HG03521 (cell line): Measurements from ENCODE around the gene WDR6.
A peak's percentile ranks its signal among the peaks of the same experiment; 100 is the strongest.

Experiments
- ATAC-seq: cut with Tn5 transposase; IDR thresholded peaks from one replicate; pipeline ENCODE4 v1.9.1; 2021; ENCODE audit warnings: mild to moderate bottlenecking, moderate library complexity; ENCODE audit not compliant: unreplicated experiment

WDR6 gene, protein sequence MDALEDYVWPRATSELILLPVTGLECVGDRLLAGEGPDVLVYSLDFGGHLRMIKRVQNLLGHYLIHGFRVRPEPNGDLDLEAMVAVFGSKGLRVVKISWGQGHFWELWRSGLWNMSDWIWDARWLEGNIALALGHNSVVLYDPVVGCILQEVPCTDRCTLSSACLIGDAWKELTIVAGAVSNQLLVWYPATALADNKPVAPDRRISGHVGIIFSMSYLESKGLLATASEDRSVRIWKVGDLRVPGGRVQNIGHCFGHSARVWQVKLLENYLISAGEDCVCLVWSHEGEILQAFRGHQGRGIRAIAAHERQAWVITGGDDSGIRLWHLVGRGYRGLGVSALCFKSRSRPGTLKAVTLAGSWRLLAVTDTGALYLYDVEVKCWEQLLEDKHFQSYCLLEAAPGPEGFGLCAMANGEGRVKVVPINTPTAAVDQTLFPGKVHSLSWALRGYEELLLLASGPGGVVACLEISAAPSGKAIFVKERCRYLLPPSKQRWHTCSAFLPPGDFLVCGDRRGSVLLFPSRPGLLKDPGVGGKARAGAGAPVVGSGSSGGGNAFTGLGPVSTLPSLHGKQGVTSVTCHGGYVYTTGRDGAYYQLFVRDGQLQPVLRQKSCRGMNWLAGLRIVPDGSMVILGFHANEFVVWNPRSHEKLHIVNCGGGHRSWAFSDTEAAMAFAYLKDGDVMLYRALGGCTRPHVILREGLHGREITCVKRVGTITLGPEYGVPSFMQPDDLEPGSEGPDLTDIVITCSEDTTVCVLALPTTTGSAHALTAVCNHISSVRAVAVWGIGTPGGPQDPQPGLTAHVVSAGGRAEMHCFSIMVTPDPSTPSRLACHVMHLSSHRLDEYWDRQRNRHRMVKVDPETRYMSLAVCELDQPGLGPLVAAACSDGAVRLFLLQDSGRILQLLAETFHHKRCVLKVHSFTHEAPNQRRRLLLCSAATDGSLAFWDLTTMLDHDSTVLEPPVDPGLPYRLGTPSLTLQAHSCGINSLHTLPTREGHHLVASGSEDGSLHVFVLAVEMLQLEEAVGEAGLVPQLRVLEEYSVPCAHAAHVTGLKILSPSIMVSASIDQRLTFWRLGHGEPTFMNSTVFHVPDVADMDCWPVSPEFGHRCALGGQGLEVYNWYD

DNA sequence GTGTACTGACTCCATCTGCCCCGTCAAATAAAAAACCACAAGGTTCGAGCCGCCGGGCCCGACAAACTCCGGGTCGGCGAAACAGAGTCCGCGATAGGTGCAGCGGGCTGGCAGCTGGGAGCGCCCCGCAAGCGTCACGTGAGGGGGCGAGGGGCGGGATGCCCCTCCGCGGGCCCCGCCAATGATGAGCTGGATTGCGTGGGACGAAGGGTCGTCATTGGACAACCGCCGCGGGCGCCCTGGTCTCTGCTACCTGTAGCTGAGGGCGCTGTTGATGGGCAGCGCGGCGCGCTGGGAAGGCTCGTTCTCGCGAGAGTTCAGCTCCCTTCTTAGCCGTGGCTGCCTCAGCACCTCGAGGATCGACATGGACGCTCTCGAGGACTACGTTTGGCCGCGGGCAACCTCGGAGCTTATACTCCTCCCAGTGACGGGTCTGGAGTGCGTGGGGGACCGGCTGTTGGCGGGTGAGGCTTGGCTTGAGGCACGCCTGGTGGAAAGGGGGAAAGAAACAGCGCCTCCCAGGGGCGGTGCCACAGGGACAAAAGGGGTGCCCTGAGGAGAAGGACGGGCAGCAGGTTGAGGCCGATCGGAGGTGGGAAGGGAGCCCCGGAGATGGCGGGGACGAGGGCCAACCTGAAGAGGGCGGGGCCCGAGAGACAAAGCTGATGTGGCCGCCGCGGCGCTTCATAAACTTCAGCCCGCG, at the start of gene WDR6:
Gene WDR6 (plus strand): TSS at position 324 of the 703 bp plus-strand sequence. CDS start 41 bp downstream, at position 365.
- ATAC-seq: peak; percentile 88

DNA sequence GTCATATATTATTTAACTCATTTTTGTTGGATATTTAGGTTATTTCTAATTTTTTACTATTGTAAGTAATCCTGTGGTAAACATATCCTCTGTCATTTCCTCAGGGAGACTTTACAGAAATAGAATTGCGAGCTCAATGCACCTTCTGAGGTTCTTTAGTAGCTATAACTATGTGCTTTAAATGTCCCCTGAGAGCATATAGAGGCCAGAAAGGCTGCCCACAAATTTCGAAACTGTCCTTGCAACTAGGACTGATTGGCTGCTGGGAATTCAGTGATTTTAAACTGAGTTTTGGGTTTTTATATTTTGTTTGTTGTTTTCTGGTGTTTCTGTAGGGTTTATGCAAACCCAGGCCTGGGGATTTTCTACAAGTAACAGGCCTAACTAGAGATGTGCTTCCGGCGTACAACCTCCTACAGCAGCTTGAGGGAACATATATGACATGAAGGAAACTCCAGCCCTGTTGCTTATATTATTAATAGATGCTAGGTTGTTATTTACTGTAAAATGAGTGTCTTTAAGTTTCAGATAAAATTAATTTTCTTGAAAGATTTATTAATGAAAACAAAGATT, 46.3 kb upstream of the WDR6 start:
- no peak for ATAC-seq

DNA sequence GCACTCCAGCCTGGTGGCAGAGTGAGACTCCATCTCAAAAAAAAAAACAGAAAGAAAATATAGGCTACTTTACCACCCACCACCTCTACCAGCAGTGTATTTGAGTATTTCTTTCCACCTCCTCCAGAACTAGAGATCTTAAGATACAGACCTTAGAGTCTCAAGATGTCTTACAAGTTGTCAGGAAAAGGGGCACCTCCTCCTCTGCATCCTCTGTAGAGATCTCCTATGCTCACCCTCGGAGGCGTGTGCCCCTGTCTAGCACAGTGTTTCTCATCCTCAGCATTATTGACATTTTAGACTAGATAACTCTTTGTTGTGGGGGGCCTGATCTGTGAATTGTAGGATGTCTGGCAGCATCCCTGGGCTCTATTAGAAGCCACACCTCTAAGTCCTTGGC, 44.9 kb upstream of the WDR6 start:
- no peak for ATAC-seq

DNA sequence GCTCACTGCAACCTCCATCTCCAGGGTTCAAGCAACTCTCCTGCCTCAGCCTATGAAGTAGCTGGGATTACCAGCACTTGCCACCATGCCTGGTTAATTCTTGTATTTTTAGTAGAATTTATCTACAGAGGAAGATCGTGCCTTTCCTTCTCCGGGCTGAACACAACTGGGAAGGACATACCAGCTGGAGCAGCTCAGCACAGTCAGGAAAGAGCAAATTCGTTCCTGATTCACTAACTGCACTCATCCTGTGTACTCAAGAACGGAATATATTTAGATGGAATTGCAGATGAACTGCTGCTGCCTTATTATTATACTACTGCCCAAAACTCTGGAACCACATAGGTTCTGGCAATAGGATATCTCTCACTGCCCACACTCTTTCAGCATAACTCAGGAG, 44.3 kb upstream of the WDR6 start:
- ATAC-seq: no peak

DNA sequence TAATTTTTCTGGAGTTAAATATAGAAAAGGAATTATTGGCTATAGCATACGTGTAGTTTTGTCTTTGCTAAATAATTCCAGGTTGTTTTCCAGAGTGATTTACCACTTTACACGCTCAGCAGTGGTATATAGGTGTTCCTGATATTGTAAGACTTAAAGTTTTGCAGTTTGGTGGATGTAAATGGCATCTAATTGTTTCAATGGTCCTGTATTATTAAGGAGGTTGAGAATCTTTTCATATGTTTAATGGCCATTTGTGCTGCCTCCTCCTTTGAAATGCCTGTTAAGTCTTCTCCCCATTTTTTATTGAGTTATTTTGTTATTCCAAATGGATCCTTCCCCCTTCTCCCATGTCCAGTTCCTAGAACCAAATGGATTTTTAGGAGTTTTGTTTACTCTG, 43.6 kb upstream of the WDR6 start:
- no peak for ATAC-seq

DNA sequence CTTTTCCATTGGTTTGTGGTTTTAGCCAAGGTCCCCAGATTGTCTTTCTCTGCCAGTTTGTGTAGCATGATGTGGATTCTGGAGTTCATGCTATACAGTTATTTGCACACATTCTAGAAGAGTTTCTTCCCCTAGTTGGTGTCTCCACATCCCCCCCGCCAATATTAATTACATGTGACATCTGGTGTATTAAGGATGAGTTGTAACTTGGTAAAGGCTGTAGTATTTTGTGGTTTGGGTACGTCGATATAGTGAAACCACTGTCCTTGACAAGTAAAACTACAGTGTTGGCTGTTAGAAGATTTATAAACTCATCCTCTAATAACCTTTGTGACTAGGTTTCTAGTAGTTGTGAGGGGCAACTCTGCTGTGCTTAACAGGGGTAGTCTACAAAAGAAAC, 40.8 kb upstream of the WDR6 start:
- ATAC-seq: no peak

DNA sequence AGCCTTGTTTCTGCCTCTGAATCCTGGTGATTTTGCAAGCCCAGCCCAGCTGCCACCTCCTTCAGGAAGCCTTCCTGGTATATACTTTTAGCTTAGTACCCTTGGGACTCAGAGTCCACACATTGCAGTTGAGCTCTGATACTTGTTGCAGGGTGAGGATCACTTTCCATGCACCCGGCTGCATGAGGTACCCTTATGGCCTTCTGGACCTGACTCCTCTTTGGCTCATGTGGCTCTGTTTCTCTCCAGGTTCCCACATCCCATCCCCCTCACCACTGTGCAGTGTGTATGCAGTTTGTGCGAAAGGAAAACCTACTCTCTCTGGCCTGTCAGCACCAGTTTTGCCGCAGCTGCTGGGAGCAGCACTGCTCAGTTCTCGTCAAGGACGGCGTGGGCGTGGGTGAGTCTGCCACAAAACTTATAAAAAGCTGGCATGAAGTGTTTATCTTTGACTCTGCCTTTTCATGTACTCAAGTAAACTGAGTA, 40.3 kb upstream of the WDR6 start:
- no peak for ATAC-seq

DNA sequence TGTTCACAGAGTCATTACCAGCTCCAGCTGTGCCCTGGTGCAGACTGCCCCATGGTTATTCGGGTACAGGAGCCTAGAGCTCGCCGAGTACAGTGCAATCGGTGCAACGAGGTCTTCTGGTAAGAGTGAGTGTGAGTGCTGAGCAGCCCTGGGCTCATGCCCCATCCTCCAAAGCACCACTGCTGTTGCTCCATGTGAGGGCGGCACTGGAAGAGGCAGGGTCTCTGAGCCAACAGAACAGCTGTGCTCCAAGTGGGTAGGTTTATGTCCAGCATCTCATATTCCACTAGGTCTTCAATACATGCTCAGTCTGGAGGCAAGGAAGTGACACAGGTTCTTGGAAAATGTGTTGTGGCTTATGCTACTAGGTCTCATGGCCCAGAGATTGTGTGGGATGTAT, 36.6 kb upstream of the WDR6 start:
- no peak for ATAC-seq

DNA sequence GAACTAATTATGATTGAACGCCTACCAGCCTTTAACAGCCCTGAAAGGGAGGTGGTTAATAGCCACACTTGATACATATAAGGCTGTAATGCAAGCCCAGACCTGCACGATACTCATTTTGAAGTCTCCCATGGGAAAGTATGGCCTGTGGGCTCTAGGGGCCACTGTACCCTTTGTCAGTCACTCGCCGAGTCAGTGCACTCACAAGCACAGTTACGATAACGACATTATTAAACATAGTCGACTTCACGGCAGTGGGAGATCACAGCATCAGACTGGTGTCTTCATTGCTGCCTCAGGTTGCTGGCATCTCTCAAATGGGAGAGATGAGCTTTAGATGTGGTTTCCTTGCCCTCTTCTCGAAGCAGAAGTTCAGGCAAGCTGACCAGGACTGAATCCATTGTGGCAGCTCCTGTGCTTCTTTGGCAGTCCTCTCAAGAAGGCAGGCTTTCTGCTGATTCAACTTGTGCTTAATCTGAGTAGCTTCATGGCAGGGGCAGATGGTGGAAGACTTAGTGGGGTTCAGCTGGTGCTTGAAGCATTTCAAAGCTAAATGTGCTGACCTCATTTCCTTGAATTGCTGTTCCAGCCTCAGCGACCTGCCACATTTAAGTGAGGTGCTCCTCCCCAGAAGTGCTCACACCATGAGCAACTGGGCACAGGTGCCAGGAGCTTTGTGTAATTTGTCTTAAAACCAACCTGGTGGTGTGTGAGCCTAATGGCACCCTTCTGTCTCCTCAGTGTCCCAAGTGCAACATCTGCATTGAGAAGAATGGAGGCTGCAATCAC, 32.9 kb upstream of the WDR6 start:
- ATAC-seq: no peak

DNA sequence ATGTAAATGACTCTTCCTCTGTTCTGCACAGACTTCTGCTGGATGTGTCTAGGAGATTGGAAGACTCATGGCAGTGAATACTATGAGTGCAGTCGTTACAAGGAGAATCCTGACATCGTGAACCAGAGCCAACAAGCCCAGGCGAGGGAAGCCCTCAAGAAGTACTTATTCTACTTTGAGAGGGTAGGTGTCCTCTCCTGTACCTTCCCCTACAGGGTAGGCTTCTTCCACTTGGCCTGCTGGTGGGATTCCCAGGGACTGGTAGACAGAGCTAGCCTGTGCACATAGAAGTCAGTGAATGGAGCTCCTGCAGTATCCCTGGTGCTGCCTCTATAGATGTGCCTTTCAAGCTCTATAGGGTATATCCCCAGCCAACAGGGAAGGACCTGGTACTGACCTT, 27.7 kb upstream of the WDR6 start:
- no peak for ATAC-seq

DNA sequence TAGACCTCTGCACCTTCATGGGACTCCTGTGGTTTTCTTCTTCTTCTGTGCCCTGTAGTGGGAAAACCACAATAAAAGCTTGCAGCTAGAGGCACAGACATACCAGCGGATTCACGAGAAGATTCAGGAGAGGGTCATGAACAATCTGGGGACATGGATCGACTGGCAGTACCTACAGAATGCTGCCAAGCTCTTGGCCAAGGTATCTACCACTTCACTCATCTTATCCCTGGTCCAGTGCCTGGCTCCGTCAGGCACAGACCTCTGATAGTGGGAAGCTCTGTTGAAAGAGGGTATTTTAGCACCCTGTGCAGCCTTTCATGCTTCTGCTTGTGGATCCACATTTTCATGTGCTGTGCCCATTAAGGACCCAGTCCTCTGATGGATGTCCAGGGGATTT, 26.9 kb upstream of the WDR6 start:
- no peak for ATAC-seq

DNA sequence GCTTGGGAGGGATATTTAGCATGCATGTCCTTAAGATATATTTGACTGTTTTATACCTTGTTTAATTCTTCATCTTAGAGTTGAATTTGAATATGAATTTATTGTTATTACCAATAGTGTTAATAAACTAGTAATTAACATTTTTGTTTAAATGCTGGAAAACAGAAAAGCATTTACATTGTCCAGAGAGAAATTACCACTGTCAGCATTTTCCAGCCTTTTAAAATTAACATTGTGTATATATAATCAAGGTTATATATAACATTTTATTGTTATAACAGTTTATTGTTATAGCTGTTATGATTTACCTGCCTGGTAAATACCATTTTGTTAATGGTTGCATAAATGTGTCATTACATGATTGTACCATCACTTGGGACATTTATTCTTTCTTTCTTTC, 25.2 kb upstream of the WDR6 start:
- no peak for ATAC-seq

DNA sequence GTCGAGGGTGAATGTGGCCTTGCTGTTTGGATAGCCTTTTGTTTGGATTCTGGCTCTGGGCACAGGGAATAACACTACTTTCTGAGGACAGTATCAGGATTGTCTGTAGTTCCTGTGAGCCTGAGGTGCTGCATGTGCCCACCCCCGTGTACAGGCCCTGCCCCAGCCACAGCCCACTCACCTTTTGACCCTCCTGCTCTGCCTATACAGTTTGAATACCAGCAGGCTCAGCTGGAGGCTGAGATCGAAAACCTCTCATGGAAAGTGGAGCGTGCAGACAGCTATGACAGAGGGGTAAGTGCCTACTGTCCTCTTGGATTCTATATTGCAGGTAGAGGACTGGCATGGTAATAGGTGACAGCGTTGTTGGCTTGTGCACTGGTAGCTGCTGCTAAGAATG, 24.5 kb upstream of the WDR6 start:
- no peak for ATAC-seq

DNA sequence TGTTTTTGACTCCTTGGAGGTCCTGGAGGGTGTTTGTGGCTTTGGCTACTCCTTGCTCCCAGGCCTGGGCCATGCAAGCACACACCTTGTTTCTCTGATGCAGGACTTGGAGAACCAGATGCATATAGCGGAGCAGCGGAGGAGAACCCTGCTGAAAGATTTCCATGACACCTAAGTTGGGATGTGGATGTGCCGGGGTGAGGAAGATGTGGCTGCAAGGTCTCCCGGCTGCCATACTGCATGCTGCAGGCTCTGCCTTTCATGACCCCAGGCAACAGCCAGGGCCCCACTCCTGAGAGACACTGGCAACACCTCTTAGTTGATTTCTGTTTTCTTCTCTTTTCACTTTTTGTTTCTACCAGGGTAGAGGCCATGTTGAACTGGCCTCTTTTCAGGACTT, 24.1 kb upstream of the WDR6 start:
- no peak for ATAC-seq

DNA sequence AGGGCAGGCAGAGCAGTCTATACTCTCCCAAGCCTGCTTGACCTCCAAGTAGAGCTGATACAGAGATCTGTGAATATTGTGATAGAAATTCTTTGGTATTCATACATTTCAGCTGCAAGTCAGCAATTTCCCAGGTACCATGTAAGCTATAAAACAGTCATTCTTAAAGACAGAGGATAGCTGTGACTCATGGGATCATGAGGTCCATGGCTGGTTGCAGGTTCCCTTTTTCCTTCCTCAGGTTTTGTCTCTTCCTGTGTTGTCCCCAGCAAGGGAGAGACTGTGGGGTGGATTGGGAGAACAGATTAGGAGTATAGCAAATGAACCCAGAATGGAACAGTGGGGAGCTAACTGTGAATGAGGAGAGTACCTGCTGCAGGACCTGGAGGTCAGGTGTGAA, 22.5 kb upstream of the WDR6 start:
- ATAC-seq: no peak

DNA sequence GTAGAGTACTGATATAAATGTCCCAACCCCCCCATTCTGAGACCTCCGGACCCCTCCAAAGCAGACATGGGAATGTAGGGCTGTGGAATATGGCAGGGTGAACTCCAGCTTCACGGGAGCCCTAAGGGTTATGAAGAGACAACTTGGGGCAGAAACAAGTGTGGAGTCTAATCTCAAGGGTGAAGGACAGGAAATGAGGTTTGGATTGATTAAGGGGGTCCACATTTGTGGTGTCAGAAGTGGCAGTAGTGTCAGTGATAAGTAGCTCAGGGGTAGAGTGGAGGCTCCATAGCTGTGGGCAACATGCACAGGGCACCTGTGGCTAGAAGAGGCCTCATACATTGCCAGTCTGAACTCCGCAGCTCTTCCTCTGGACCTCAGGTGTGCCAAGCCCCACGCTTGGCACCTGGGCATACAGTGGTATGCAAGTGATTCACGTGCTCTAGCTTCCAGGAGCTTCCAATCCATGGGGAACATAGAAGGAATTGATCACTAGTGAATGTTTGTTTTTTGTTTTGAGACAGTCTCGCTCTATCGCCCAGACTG, 21.3 kb upstream of the WDR6 start:
- no peak for ATAC-seq

DNA sequence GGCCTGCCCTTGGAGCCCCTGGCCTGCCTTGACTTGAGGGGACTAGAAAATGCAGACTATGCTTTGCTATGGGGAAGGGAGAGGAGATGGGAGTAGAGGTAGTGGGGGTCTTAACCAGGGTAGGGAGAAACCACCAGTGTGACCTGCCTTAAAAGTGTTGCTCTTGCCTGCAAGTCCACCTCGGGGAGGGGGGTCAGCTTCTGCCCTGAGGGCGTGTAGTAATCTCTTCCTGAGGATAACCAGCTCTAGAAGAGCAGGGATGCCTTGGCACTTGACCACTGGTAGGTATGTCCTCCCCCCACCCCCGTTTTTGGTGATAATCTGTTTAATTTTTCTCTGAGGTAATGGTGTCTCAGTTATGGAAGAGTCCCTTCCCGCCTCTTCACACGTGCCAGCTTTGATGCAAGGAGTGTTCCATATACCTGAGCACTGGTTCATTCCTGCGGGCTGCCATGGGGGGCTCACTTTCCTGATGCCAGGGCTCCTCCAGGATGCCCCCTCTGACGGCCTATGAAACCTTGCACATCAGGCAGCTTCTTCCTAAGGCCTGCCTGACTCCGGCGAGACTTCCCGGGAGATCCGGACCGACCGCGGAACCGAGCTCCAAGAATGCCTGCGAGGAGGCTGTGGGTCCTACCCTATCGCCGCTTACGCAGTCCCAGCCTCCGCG, 17.9 kb upstream of the WDR6 start:
- ATAC-seq: no peak

DNA sequence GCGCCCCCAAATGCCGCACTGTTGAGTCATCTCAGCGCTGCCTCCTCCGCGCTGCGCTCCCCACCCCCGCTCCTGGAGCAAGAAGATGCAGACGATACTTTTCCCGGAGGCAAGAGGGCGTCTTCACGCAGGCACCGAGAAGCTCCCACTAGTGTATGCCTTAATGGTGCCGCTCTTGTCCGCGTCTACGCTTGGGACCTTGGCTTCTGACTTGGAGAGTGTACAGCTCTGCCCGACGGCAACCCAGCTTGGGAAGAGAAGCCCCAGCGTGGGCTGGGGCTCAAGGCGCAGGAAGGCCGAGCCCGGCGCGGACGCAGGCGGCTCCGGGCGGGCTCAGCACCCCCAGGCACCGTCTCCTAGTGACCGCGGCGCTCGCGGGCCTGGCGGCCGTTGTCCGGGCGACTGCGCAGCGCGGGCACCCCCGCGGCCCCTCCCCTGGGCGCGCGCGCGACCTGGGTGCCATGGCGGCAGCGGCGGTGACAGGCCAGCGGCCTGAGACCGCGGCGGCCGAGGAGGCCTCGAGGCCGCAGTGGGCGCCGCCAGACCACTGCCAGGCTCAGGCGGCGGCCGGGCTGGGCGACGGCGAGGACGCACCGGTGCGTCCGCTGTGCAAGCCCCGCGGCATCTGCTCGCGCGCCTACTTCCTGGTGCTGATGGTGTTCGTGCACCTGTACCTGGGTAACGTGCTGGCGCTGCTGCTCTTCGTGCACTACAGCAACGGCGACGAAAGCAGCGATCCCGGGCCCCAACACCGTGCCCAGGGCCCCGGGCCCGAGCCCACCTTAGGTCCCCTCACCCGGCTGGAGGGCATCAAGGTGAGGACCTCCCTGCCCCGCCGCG, 17.2 kb upstream of the WDR6 start, which contains the start of gene P4HTM:
Gene P4HTM (plus strand): TSS at position 446 of the 840 bp plus-strand sequence. CDS start 16 bp downstream, at position 462.
- peak; percentile 43 for ATAC-seq
